KG1 (cell line): ENCODE measurements around the gene SWT1.
"Not testable (repeated sequence)": the region's sequence is repeated elsewhere in the genome, so short reads cannot be mapped to it uniquely, and the experiment has no call there.

Experiments used
- DNase-seq: peaks from one replicate; lab custom pipeline; 2025; lab: John Stamatoyannopoulos, UW

SWT1 gene

DNA sequence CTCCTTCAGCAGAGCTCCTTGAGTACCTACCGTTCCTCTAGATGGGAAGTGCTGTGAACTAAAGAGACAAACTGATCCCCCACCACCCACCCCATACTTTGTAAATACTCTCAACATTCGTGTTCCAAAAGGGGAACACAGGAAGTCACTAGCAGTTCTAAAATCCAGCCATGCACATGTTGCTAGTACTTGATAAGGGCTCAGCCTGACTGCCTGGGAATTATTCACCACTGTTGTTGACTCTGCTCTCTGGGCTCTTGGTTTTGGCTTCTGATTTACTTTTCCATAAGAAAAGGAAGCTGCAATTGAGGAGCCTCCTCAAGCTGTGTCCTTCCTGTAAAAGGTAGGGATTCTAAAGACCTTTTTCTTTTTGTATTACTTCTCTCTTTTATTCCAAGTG is 92.6 kb downstream of the SWT1 start:
- no peak for DNase-seq

GRCh38 chr1:185250063-185250462 is 93.1 kb downstream of the SWT1 start:
- no peak for DNase-seq

- DNase-seq = not testable (repeated sequence)
Measured at GRCh38 chr1:185251928-185252327, 95.0 kb downstream of the SWT1 start.

DNA sequence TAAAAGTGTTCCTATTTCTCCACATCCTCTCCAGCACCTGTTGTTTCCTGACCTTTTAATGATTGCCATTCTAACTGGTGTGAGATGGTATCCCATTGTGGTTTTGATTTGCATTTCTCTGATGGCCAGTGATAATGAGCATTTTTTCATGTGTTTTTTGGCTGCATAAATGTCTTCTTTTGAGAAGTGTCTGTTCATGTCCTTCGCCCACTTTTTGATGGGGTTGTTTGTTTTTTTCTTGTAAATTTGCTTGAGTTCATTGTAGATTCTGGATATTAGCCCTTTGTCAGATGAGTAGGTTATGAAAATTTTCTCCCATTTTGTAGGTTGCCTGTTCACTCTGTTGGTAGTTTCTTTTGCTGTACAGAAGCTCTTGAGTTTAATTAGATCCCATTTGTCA is 95.4 kb downstream of the SWT1 start:
- not testable (repeated sequence) for DNase-seq

DNA sequence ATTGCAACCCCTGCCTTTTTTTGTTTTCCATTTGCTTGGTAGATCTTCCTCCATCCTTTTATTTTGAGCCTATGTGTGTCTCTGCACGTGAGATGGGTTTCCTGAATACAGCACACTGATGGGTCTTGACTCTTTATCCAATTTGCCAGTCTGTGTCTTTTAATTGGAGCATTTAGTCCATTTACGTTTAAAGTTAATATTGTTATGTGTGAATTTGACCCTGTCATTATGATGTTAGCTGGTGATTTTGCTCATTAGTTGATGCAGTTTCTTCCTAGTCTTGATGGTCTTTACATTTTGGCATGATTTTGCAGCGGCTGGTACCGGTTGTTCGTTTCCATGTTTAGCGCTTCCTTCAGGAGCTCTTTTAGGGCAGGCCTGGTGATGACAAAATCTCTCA is 98.6 kb downstream of the SWT1 start:
- DNase-seq = not testable (repeated sequence)

GRCh38 chr1:185257116-185257949 is 100.4 kb downstream of the SWT1 start:
- not testable (repeated sequence) for DNase-seq

GRCh38 chr1:185257950-185258208 is 100.9 kb downstream of the SWT1 start:
- DNase-seq = no peak

- no peak for DNase-seq
Measured at GRCh38 chr1:185258676-185259075, 101.7 kb downstream of the SWT1 start.

GRCh38 chr1:185260611-185261010 is 103.6 kb downstream of the SWT1 start:
- DNase-seq = no peak

DNA sequence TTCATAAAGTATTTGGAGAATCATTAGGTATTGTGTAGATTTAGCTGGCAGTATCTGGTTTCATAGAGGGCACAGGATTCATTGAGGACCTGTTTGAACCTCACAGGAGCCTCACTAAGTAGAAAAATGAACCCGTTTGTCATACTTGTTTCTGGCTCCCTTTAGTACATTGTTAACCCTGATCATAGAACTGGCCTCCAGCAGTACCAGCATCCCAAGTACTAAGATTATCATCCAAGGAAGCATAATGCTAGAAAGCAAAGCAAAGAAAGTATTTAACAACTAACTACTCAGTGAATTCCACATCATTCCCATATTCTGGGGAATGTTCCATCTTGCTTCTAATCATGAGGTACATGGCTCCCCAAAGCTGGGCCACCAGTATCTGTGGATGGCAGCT is 105.2 kb downstream of the SWT1 start:
- DNase-seq = no peak

DNA sequence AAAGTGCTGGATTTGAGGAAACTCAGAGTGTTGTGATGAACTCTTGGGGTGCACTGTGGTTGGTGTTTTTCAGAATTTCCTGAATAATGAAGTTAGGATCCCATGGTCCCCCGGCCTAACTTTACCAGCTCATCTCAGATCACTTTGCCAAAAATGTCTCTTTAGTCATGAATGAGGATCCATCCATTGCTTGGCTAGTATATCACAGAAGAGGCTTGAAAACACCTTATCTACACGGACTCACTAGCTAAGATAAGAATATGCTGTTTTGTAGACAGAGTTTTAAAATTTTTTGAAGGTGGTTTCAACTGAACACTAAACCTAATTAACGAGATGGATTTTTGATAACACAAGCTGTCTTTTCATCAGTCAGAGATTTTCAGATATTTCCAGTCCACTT is 106.3 kb downstream of the SWT1 start:
- no peak for DNase-seq

DNA sequence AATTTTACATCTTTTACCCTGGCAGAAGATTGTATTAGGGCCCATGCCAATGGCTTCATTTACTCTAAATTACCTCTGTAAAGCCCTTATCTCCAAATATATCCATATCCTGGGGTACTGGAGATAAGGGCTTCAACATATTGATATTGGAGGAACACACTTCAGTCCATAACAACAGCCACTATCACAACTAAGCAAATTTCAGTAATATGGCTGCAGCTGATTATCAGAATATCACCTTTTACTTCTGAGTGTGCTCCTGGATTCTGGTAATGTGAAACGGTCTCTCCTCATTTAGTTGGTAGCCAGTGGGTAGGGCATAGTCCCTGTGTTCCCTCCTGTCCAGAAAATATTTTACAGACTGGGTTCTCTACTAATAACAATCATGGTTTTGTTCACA is 106.8 kb downstream of the SWT1 start:
- DNase-seq = no peak

GRCh38 chr1:185265314-185265713 is 108.3 kb downstream of the SWT1 start:
- DNase-seq = no peak

DNA sequence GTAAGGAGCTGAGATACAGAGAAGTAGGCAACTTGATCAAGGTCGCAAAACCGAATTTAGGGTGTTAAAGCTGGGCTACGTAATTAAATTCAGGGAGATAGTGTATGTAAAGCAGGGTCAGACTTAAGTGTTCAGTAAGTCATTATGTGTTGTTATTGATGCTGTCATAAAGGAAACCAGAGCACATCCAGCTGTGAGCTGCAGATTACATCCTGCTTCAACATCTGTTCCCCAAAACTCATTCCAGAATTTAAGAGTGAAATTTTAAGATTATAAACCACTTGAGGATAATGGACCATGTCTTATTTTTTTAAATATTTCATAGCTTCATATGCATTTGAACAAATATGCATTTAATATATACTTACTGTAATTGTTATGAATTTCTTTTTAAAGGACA is 110.3 kb downstream of the SWT1 start:
- no peak for DNase-seq

DNA sequence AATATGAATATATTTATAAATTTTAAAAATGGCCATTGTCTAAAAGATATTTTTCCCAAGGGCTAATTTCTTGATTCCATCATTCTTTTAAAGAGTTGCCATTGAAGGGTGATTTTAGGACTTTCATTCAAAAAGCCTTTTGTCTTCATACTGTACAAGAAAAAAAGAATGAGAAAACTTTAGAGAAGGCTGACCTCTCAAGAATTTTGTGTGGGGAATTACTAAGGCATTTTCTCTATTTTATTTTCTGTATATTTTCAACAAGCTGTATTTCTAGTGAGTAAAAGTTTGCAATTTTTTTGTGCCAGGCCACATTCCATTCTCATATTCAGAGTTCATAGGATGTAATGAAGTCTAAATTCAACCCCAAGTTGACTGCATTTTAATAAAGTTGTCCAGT is 110.7 kb downstream of the SWT1 start:
- DNase-seq = no peak

DNA sequence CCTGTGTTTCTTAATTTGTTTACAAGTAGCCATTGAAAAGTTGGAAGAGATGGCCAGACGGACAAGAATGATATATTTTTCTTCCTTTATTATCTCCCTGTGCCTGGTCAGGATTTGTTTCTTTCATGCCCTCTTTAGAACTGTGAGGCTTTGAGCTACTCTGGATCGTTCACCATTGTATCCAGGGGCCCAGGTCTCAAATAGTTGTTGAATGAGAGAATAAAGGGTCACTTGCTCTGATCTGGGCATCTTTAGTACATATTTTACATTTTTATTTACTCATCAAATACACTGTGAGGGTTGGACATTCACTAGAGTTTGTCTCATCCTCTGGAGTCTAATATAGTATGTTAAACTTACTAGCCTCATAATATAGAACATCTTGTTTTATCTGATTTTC is 111.4 kb downstream of the SWT1 start:
- no peak for DNase-seq

DNA sequence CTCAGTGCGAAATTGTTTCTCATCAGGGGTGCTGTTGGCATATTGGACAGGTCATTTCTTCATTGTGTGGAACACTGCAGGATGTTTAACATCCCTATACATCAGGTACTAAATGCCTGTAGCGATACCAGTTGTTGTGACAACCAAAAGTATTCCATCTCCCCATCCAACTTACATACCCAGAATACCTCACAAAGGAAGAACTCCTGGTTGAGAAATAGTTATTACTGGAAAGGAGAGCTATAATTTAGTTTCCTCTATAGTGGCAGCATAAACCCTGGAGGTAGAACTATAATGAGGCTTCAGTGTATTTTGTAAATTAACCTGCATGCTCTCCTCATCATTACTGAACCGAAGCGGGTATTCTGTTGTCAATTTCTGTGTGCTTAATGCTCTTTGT is 115.0 kb downstream of the SWT1 start:
- no peak for DNase-seq

- no peak for DNase-seq
Measured at GRCh38 chr1:185279571-185279970, 122.6 kb downstream of the SWT1 start.

- no peak for DNase-seq
Measured at GRCh38 chr1:185280589-185280988, 123.6 kb downstream of the SWT1 start.

DNA sequence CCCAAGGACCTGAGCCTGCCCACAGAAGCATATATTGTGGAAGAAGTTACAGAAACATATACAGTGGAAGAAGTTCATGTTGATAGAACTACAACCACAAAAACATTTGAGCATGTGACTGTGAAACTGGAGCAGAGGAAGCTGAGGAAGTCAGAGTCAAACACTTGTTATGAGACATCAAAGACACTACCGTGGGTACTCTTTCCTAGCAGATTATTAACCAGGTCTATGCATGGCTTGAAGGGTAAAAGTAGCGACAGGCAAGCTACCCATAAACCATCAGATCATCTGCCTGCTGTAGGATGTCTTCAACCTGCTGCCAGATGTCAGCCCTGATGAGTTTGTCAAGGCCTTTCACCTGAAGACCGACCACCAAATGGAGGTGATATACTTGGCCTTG is 124.3 kb downstream of the SWT1 start:
- DNase-seq = peak; percentile 11

DNA sequence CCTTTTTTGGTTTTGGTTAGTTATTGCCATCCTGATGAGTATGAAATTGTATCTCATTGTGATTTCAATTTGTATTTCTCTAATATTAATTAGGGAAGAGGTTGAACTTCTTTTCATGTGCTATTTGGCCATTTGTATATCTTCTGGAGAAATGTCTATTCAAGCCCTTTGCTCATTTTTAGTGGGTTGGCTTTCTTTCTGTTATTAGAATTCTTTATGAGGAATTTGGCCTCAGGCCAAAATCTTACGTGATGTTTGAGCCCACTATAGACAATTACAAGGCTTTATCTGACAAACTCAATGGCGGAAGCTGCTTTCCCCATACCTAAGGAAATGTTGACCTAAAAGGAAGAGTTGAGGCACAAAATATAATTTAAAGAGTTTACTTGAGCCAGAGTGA is 127.1 kb downstream of the SWT1 start:
- DNase-seq = no peak

DNA sequence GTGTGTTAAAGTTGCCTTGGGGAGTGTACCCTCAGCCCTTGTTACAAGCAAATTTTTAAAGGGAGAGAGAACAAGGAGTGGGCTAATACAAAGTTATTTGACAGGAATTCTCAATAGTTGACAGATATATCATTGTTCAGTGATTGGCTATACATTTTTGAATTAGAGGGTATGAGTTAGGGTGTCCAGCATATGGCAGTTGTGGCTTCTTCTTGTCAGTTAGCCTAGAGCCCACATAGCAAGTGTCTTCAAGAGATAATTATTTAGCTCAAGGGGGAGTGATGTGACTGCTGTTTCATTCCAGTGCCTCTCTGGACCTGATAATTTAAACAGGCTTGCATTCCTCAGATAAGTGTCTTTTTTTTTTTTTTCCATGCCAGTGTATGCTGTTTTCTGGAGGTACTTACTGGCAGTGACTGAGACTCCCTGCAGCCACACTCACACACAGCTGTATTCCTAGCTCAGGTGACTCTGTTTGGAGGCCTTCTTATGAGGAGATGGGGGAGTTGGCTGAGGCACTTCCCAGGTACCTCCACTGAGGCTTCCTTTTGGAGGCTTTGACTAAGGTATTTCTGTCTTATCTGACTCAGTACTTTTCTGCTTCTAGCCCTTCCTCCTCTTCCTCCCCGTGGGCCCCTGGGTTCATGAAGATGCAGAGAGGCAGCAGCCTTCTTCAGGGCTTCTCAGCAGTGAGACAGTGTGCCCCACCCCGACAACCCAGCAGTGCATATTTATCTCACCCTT is 127.7 kb downstream of the SWT1 start:
- DNase-seq = no peak

DNA sequence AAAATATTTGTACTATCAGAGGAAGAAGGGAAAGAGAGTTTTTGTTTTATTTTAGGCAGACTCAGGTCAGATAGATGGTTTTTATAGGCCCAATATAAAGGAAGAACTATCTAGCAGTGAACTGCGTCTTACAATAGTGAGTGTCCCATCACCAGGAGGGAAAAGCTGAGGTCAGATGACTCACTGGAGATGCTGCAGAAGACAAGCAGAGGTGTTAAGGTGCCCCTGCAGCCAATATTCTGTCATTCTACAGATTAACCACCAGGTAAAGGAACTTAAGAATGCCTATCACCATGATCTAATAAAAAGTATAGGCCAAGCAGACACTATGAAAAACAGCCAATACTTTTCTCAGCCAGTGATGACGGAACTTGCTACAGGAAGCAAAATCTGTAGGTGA is 130.5 kb downstream of the SWT1 start:
- no peak for DNase-seq

DNA sequence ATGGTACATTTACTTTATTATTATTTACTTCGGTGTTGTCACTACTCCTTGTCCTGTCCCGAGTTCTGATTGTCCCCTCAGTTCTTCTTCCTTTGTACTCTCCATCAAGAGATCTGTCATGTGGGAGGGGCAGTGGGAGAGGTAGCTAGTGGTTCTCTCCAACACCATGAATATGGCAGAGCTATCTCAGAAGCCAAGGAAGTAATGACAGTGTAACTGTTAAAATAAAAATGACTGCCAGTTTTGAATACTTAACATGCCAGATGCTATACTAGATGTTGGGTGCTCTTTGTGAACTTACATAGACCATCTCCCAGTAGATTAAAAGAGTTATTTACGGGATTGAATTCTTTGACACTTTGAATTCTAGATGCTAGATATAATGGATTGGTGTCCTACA is 131.5 kb downstream of the SWT1 start:
- DNase-seq = no peak
